ENCODE results near the gene EVX2.

Gene EVX2

DNA sequence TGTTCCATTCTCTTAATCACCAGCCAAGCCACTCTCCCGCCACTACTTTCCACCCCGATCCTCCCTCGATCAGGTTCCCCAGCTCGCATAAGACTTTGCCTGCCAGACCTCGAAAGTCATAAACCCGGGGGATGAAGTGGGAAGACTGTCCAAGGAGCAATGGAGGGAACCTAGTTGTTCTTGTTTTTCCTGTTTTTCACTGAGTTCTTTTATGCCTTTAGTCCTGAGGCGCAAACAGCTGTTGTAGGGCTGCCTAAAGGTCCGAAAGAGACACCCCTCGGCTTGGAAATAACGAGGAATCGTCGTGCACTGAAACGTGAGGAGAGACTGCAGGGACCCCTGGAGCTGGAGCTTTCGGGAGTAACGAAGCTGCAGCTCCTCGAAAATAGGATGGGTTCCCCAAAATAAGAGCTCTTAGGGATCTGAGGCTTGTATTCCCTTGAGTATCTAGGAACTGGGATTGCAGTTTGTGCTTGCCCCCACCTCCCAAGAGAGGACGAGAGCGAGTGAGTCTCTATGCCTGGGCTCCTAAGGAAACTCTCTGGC, 14.1 kb upstream of the EVX2 start:
- in situ Hi-C loops (cut with MboI; ENCODE audit: low sequenced_read_pairs) = loop anchor here (25.0 kb wide), 1 partner anchor 411 kb away; no protein-coding TSS in a partner anchor

DNA sequence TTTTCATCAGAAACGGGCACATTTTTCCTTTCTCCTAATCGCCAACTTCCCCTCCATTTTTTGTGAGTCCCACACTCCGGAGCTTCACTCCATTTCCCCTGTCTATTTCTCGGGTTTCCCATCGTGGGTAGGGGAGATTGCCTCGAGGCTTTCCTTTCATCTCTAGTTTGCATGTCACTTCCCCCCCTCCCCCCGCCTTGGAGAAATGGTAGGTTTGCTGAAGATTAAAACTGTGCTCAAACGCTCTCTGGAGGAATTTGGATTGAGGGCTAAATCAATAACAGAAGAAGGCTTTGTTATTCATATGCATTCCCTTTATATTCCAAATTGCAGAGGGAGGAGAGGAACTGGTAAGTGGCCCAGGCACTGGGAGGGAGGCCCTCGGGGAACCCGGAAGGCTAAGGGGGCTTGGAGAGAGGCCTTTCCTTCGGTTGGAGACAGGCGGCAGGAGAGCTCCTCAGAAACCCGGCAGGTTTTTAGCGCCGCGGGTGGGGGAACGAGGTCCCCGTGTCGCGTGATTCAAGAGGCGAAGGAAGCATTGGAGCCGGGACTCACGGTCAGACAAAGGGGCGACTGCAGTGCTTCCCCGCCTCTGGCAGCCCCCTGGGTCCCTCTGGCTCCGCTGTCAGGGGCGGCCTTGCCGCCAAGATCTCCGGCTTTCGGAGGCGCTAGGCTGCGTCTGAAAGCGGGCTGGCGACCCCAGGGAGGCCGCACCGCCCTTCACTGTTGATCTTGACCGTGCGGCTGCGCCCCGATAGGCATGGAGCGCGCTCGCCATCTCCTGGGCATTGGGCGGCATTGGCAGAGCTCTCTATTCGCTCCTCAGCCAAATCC, 13.4 kb upstream of the EVX2 start:
- in situ Hi-C loops (cut with MboI; ENCODE audit: low sequenced_read_pairs) = loop anchor here (25.0 kb wide), 1 partner anchor 410 kb away; no protein-coding TSS in a partner anchor

- in situ Hi-C loops (cut with MboI; ENCODE audit: low sequenced_read_pairs) = loop anchor here (25.0 kb wide), 1 partner anchor 409 kb away; no protein-coding TSS in a partner anchor
Measured at GRCh38 chr2:176096243-176096985, 12.7 kb upstream of the EVX2 start.

- in situ Hi-C loops (cut with MboI; ENCODE audit: low sequenced_read_pairs) = loop anchor here (25.0 kb wide), 1 partner anchor 408 kb away; no protein-coding TSS in a partner anchor
Measured at GRCh38 chr2:176095421-176095820, 11.7 kb upstream of the EVX2 start.

DNA sequence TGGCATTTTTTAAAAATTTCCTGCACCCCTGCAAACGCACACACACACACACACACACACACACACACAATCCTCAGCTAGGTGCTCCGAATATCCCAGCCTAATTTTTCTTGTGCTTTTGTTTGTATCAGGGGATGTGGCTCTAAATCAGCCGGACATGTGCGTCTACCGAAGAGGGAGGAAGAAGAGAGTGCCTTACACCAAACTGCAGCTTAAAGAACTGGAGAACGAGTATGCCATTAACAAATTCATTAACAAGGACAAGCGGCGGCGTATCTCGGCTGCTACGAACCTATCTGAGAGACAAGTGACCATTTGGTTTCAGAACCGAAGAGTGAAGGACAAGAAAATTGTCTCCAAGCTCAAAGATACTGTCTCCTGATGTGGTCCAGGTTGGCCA, 10.6 kb upstream of the EVX2 start:
- in situ Hi-C loops (cut with MboI; ENCODE audit: low sequenced_read_pairs) = loop anchor here (25.0 kb wide), 1 partner anchor 407 kb away; no protein-coding TSS in a partner anchor

DNA sequence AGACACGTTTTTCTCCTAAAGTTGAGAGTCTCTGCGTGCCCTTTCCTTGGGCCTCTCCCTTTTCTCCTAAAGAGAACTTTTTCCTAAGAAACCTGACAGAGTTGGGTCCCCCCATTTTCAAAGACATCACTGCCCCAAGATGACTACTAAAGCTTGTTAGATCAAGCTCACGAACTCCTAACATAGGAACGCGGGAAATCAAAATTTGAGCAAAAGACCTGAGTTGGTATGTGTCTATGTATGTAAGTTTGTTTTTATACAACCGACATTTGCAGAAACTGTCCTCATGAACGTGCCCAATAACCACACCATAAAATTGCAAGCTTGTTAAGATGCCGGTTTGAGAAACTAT, 10.1 kb upstream of the EVX2 start:
- in situ Hi-C loops (cut with MboI; ENCODE audit: low sequenced_read_pairs) = loop anchor here (25.0 kb wide), 1 partner anchor 407 kb away; no protein-coding TSS in a partner anchor

- in situ Hi-C loops (cut with MboI; ENCODE audit: low sequenced_read_pairs) = loop anchor here (25.0 kb wide), 1 partner anchor 406 kb away; no protein-coding TSS in a partner anchor
Measured at GRCh38 chr2:176093145-176093897, 9.6 kb upstream of the EVX2 start.

DNA sequence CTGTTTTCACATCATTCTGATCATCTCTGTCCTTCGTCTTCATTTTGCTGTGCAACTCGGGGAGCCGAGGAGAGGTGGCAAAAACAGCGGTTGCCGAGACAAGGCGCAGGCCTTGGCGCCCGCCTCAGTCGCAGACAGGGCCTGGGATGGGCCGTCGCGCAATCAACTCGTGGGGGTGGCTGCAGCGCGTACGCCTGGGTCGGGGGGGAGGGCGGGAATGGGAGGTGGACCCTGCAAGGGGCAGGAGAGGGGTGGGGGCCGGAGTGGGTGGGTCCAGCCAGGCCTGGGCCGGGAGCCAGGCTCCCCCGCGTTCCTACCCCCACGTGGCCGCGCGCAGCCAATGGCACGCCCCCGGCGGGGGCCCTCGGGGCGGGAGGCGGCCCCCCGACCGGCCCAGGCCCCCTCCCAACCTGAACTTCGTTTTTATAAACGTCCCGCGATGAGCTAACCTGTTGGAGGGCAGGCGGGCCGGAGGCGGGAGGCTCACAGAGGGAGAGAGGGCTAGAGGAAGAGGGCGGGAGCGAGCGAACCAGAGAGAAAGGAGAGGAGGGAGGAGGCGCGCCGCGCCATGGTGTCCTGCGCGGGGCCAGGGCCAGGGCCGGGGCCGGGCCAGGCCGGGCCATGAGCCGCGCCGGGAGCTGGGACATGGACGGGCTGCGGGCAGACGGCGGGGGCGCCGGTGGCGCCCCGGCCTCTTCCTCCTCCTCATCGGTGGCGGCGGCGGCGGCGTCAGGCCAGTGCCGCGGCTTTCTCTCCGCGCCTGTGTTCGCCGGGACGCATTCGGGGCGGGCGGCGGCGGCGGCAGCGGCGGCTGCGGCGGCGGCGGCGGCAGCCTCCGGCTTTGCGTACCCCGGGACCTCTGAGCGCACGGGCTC, 8.7 kb upstream of the EVX2 start, which contains the start of gene HOXD13:
HOXD13 (plus strand) TSS at position 452 of the 875 bp plus-strand sequence; CDS start at position 622, 170 bp downstream.
- in situ Hi-C loops (cut with MboI; ENCODE audit: low sequenced_read_pairs) = loop anchor here (25.0 kb wide), 1 partner anchor 405 kb away; no protein-coding TSS in a partner anchor

DNA sequence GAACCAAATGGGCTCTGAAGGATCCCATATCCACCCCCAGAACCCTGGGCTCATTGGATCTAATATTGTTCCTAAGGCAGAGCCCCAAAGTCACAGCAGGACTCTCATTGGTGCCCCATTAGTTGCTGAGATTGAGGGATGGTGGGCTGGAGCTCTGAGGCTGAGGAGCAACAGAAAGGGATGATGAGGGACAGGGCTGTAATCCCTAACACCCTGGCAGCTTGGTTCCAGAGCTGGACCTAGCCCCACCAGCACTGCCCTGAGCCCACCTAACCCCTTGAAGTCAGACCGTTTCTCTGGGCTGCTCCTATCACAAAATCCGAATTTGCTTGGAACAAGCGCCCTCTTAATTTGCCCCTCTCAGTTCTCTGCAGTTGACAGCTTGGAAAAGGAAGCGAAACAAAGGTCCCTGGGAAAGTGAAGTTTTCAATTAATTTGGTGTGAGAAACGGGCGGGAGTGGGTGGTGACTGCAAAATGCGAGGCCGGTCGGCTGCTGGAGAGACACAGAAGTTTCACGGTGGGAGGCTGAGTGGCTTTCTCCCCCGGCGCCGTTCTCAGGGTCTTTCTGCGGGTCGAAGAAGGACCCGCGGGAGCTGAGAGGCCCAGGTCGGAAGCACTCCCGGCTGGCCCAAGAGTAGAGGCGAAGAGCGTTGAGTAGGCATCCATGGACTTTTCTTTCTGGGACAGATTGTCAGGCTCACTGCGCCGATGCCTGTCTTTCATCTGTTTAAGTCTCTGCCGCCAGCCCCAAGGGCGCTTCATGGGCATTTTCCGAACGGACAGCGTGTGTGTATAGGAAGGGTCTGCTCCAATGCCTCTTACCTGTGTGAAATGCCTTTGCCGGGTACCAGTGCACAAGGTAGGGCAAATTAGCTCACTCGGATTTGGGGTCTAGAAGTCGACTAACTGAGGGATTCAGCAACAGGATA, 7.8 kb upstream of the EVX2 start:
- in situ Hi-C loops (cut with MboI; ENCODE audit: low sequenced_read_pairs) = loop anchor here (25.0 kb wide), 1 partner anchor 404 kb away; no protein-coding TSS in a partner anchor

DNA sequence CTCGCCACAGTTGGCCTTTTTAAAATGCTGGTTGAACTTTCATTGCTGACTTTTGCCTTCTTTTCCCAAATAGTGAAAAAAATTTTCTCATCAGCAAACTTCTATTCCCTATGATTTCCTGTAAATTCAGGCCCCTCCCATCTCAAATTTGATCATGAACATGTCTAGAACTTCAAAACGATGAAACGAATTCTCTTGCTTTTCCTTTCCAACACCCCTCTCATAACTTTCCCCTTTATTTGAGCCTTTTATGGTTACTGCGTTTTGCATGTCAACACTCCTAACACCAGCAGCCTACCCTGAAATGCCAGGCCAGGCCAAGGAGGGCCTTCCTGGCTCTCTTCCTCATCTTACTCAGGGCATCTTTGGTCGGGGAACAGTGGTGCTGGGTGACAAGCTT, 7.1 kb upstream of the EVX2 start:
- in situ Hi-C loops (cut with MboI; ENCODE audit: low sequenced_read_pairs) = loop anchor here (25.0 kb wide), 1 partner anchor 404 kb away; no protein-coding TSS in a partner anchor

DNA sequence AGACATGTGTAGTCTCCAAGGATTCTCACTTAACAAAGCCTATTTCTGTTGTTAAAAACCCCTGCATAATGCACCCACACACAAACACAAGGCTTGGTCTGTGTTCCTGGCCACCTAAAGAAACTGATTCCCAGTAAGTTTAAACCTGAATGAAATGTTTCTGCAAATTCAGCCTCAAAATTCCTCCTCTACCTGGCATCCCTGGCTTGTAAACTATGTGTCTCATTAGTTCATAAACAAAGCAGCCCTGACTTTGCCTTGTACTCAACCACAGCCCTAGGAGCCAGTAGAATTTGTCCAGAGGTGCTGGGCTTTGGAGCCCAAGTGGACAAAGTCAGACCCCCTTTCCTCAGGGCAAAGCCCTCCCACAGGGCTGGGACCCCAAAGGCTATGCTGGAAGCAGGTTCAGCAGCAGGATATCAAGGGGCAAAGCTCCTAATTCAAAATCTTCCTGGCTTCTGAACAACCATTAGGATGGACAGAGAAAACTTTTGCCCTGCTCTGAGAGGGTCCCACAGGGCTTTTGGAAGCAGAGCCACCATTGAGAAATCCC, 6.2 kb upstream of the EVX2 start:
- in situ Hi-C loops (cut with MboI; ENCODE audit: low sequenced_read_pairs) = loop anchor here (25.0 kb wide), 1 partner anchor 403 kb away; no protein-coding TSS in a partner anchor

GRCh38 chr2:176088937-176089842, 5.4 kb upstream of the EVX2 start:
- in situ Hi-C loops (cut with MboI; ENCODE audit: low sequenced_read_pairs) = loop anchor here (25.0 kb wide), 1 partner anchor 402 kb away; no protein-coding TSS in a partner anchor

GRCh38 chr2:176088048-176088936, 4.5 kb upstream of the EVX2 start:
- in situ Hi-C loops (cut with MboI; ENCODE audit: low sequenced_read_pairs) = loop anchor here (25.0 kb wide), 1 partner anchor 401 kb away; no protein-coding TSS in a partner anchor

DNA sequence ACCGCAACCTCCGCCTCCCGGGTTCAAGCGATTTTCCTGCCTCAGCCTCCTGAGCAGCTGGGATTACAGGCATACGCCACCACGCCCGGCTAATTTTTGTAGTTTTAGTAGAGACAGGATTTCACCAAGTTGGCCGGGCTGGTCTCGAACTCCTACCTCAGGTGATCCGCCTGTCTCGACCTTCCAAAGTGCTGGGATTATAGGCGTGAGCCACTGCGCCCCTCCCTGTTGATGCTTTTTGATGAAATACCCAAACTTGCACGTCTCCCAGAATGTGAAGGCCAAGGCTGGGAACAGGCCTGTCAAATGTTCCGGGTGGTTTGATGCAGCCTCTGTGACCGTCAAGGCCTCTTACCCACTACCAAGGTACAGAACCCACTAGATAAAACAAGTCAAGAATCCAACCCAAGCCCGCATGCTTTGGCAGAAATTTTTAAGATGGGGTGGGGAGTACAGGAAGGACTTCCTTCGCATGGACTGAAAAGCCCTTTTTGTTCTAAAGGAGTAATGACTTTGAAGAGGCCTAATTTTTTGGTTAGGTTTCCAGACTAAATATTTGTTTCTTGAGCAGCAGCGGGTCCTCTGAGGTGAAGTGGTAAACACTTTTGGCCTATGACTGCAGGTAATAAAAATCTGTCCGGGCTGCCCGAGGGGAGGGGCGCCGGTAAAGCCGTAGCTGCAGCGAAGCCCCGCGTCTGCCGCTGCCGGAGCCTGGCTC, 3.7 kb upstream of the EVX2 start:
- in situ Hi-C loops (cut with MboI; ENCODE audit: low sequenced_read_pairs) = loop anchor here (25.0 kb wide), 1 partner anchor 400 kb away; no protein-coding TSS in a partner anchor
